A673 (cell line): ENCODE measurements around the gene ADCY10. TPM values are rescaled to one million over a fixed set of nuclear protein-coding genes. Genes with fewer than 3 reads are reported as not detected.

Experiments used
- BruUV-seq: library from RNA; stranded (reverse); fragments of 400-500 nt; replicated peaks from 2 replicates; lab custom pipeline; 2021; lab: Mats Ljungman, UMichigan
- CTCF ChIA-PET: fragments of 300-600 bp; sonication (Branson Sonifier 250); formaldehyde crosslinking; loops from one replicate; lab custom pipeline; 2022; ENCODE audit warnings: antibody characterized with exemption; lab: Charles Lee
- POLR2A ChIA-PET: fragments of 300-600 bp; sonication (Branson Sonifier 250); formaldehyde crosslinking; loops from one replicate; lab custom pipeline; 2022; ENCODE audit warnings: antibody characterized with exemption; ENCODE audit not compliant: low non-redundant PET; lab: Charles Lee
- DNase-seq: peaks from one replicate; pipeline ENCODE4 v3.0.0-alpha.2; 2015; ENCODE audit warnings: low spot score
- H3K27ac ChIP-seq: fragments of 200-600 bp; sonication (generic); 2 replicates; pipeline ENCODE4 v1.5.1; 2016; ENCODE audit warnings: mixed run types, low read depth, mild to moderate bottlenecking, mixed read lengths, antibody characterized with exemption, low read length; ENCODE audit not compliant: poor library complexity, severe bottlenecking
- H3K27me3 ChIP-seq: fragments of 200-600 bp; sonication (generic); replicated peaks from 2 replicates; pipeline ENCODE4 v1.6.1; 2017; ENCODE audit warnings: mixed run types, low read depth, mild to moderate bottlenecking, mixed read lengths, antibody characterized with exemption, low read length; ENCODE audit not compliant: insufficient read depth, poor library complexity
- H3K36me3 ChIP-seq: fragments of 200-600 bp; sonication (generic); 2 replicates; pipeline ENCODE4 v1.6.1; 2016; ENCODE audit warnings: mixed run types, mild to moderate bottlenecking, mixed read lengths, antibody characterized with exemption, low read length; ENCODE audit not compliant: insufficient read depth, poor library complexity, severe bottlenecking
- H3K4me1 ChIP-seq: fragments of 200-600 bp; sonication (generic); 2 replicates; pipeline ENCODE4 v1.6.1; 2017; ENCODE audit warnings: mixed run types, mild to moderate bottlenecking, mixed read lengths, antibody characterized with exemption, low read length; ENCODE audit not compliant: insufficient read depth, poor library complexity, severe bottlenecking
- H3K4me3 ChIP-seq: fragments of 200-600 bp; sonication (generic); 2 replicates; pipeline ENCODE4 v1.5.1; 2016; ENCODE audit warnings: low read depth, mixed run types, mild to moderate bottlenecking, mixed read lengths, low read length; ENCODE audit not compliant: poor library complexity, severe bottlenecking
- H3K9me3 ChIP-seq: fragments of 200-600 bp; sonication (generic); 2 replicates; pipeline ENCODE4 v1.6.1; 2016; ENCODE audit warnings: mixed run types, low read depth, mild to moderate bottlenecking, mixed read lengths, antibody characterized with exemption, low read length; ENCODE audit not compliant: poor library complexity, severe bottlenecking
- EZH2 ChIP-seq: fragments of 200-600 bp; sonication (generic); IDR thresholded peaks from 2 replicates; pipeline ENCODE4 v1.6.1; 2017; ENCODE audit warnings: borderline replicate concordance, low read depth, mild to moderate bottlenecking, mixed read lengths, antibody characterized with exemption, low read length; ENCODE audit not compliant: poor library complexity, severe bottlenecking
- intact Hi-C: fragments of 100-400 bp; cut with micrococcal nuclease; formaldehyde crosslinking; loops from one replicate; pipeline ENCODE4 v1.10.0; 2022; ENCODE audit not compliant: unreplicated experiment
- total RNA-seq: library from RNA; stranded (reverse); gene quantifications from 2 replicates; pipeline ENCODE4 v1.2.3, GENCODE V29; 2021
- TF ChIP-seq, protein P1 (sequence below): fragments of 300-800, 200-600 bp; sonication (generic); conservative IDR thresholded peaks from 2 replicates; pipeline ENCODE4 v1.5.1; 2017; ENCODE audit warnings: low read depth, mild to moderate bottlenecking, antibody characterized with exemption, low read length, moderate library complexity, mixed read lengths

Gene ADCY10
- total RNA-seq, 1 experiment from 2014 or later = 0.19 TPM

DNA sequence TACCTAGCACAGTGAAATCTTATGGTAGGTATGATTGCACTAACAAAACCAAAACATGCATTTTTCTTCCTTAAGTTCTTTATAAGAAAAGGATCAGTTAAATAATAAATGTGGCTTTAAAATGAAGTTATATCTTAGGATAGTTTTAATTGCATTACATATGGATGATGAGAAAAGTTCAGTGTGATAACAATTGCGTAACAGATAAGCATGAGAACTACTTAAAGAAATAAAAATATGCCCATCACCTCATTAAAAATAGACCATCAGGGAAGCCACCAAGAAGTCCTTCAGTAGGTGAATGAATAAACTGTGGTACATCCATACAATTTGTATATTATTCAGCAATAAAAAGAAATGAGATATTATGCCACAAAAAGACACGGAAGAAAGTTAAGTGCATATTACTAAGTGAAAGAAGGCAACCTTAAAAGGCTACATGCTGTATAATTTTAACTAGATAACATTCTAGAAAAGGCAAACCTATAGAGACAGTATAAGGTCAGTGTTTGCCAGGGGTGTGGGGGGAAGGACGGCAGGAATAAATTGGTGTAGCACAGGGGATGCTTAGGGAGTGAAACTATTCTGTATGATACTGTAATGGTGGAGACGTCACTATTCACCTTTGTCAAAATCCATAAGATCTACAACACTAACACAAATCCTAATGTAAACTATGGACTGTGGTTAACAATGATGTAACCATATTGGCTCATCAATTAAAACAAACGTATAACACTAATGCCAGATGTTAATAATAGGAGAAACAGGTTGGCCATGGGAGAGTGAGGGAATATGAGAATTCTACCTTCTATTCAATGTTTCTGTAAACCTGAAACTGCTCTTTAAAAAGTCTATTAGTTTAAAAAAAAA lies 149.2 kb downstream of the ADCY10 start:
- intact Hi-C loops = no loop called here
- Histone ChIP-seq H3K36me3 (peaks cover 7% of the 10 kb centered on the region), H3K27me3 (no peaks in the 10 kb centered on the region), H3K4me1 (peaks cover 4% of the 10 kb centered on the region), H3K4me3 (no peak overlapping the region), H3K9me3 (no peaks in the 10 kb centered on the region), H3K27ac (no peak overlapping the region)
- no peak for DNase-seq
- BruUV-seq = no TSS peak
- ChIA-PET CTCF (no interaction called here), POLR2A (no interaction called here)
- no peak for TF ChIP-seq EZH2
- TF ChIP-seq, protein P1, sequence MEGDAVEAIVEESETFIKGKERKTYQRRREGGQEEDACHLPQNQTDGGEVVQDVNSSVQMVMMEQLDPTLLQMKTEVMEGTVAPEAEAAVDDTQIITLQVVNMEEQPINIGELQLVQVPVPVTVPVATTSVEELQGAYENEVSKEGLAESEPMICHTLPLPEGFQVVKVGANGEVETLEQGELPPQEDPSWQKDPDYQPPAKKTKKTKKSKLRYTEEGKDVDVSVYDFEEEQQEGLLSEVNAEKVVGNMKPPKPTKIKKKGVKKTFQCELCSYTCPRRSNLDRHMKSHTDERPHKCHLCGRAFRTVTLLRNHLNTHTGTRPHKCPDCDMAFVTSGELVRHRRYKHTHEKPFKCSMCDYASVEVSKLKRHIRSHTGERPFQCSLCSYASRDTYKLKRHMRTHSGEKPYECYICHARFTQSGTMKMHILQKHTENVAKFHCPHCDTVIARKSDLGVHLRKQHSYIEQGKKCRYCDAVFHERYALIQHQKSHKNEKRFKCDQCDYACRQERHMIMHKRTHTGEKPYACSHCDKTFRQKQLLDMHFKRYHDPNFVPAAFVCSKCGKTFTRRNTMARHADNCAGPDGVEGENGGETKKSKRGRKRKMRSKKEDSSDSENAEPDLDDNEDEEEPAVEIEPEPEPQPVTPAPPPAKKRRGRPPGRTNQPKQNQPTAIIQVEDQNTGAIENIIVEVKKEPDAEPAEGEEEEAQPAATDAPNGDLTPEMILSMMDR = no peak

DNA sequence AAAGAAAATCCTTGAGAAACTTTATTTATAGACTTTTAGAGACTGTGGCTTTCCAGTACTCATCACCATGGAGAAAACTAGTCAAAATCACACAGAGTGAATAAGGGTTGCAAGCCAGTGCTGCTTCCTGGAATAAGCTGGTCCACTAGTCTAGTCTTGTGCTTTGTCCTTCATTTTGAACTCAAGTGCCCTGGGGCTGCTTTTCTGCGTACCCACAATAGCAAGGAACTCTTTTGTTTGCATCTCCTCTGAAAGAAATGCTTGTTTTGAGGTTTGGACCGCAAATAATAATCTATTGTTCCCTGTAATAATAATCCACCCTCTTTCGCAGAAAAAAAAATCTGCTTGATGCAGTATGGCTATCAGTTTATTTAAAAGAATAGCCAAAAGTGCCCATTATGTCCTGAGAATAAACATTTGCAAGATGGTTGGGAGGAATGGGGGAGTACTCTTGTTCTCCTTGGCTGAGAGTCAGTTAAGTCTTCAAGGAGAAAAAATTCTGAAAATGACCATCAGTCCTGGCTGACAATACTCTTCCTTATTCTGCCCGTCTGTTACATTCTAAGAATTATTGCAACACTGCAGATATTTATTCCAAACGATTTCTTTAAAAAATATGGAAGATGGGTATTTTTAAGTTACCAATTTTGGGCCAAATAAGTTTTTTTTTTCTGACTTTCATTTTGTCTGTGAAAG lies 150.3 kb downstream of the ADCY10 start:
- CTCF ChIA-PET = no interaction called here
- Histone ChIP-seq H3K9me3 (no peaks in the 10 kb centered on the region), H3K27ac (no peak overlapping the region), H3K27me3 (no peaks in the 10 kb centered on the region), H3K4me1 (peaks cover 4% of the 10 kb centered on the region), H3K36me3 (peaks cover 5% of the 10 kb centered on the region), H3K4me3 (no peak overlapping the region)
- intact Hi-C loops = no loop called here
- POLR2A ChIA-PET = no interaction called here
- no peak for DNase-seq
- TF ChIP-seq, protein P1 = no peak
- no peak for TF ChIP-seq EZH2
- no TSS peak for BruUV-seq

DNA sequence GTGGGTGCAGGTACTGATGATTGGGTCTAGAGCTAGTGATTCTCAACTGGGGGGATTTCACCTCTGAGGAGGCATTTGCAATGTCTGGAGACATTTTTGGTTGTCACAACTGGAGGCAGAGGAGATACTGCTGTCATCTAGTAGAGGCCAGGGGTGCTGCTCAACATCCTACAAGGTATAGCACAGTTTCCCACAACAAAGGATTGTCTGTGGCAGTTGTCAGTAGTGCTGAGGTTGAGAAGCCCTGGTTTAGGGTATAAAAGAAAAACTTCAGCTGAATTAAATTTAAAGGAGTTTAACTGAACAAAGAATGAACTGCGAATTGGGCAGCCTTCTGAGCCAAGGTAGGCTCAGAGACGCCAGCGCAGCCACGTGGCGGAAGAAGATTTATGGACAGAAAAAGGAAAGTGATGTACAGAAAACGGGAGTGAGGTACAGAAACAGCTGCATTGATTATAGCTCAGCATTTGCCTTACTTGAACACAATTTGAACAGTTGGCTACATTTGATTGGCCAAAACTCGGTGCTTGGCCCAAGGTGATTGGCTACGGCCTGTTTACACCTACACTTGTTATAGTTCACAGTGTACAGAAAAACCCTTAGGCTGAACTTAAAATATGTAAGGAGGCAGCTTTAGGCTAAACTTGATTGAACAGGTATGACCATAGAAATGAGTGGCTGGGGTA lies 151.7 kb downstream of the ADCY10 start:
- no peak for DNase-seq
- CTCF ChIA-PET = interaction anchor here (0.5 kb wide), 1 partner anchor 47 kb away, joined by 3 read pairs; no protein-coding TSS in a partner anchor
- H3K9me3 ChIP-seq = no peaks in the 10 kb centered on the region
- no peak overlapping the region for H3K27ac ChIP-seq
- H3K27me3 ChIP-seq = no peaks in the 10 kb centered on the region
- H3K4me3 ChIP-seq = no peak overlapping the region
- BruUV-seq = no TSS peak
- TF ChIP-seq, protein P1 = no peak
- no peak for TF ChIP-seq EZH2
- intact Hi-C loops = no loop called here
- H3K4me1 ChIP-seq = peaks cover 5% of the 10 kb centered on the region
- H3K36me3 ChIP-seq = no peaks in the 10 kb centered on the region
- POLR2A ChIA-PET = no interaction called here
